NCI-H748 treated with DMSO at 0.1 percent for 48 hours (cell line): ENCODE data around the gene CSDE1.
A peak's percentile ranks its signal among the peaks of the same experiment; 100 is the strongest.

Experiments used
- DNase-seq: peaks from one replicate; lab custom pipeline; 2025; lab: John Stamatoyannopoulos, UW

The CSDE1 gene

GRCh38 chr1:114701931-114702330 lies 55.9 kb downstream of the CSDE1 start:
- no peak for DNase-seq

GRCh38 chr1:114700036-114700600 lies 57.7 kb downstream of the CSDE1 start:
- DNase-seq = no peak

- DNase-seq = no peak
Observed at GRCh38 chr1:114696810-114697209, 61.0 kb downstream of the CSDE1 start.

- no peak for DNase-seq
Observed at GRCh38 chr1:114695430-114696058, 62.2 kb downstream of the CSDE1 start, which contains the start of gene AMPD1. Gene AMPD1 (minus strand): TSS chr1:114695546. CDS start chr1:114695471, 75 bp downstream.

- DNase-seq = no peak
Observed at GRCh38 chr1:114694540-114695310, 63.1 kb downstream of the CSDE1 start.

GRCh38 chr1:114692947-114693346 lies 64.8 kb downstream of the CSDE1 start:
- DNase-seq = no peak

GRCh38 chr1:114691061-114691460 lies 66.7 kb downstream of the CSDE1 start:
- DNase-seq = no peak

- DNase-seq = no peak
Observed at GRCh38 chr1:114690148-114690547, 67.6 kb downstream of the CSDE1 start.

- no peak for DNase-seq
Observed at GRCh38 chr1:114688526-114688925, 69.3 kb downstream of the CSDE1 start.

- no peak for DNase-seq
Observed at GRCh38 chr1:114685851-114686250, 71.9 kb downstream of the CSDE1 start.

- DNase-seq = no peak
Observed at GRCh38 chr1:114677691-114678090, 80.1 kb downstream of the CSDE1 start.

- DNase-seq = no peak
Observed at GRCh38 chr1:114676115-114676514, 81.7 kb downstream of the CSDE1 start.

GRCh38 chr1:114671939-114672275 lies 85.9 kb downstream of the CSDE1 start:
- DNase-seq = no peak

GRCh38 chr1:114671011-114671938 lies 86.5 kb downstream of the CSDE1 start:
- DNase-seq = peak; percentile 10

GRCh38 chr1:114670083-114671010 lies 87.4 kb downstream of the CSDE1 start:
- DNase-seq = peak; percentile 66

- DNase-seq = no peak
Observed at GRCh38 chr1:114669562-114670082, 88.2 kb downstream of the CSDE1 start, which contains the start of gene DENND2C. Gene DENND2C (minus strand): TSS chr1:114670049. CDS start chr1:114625984, 44,065 bp downstream.

- DNase-seq = no peak
Observed at GRCh38 chr1:114668784-114669561, 88.8 kb downstream of the CSDE1 start.

- DNase-seq = no peak
Observed at GRCh38 chr1:114668373-114668772, 89.4 kb downstream of the CSDE1 start.

- DNase-seq = no peak
Observed at GRCh38 chr1:114666954-114667353, 90.8 kb downstream of the CSDE1 start.
